GM21360 (cell line): ENCODE data around the gene GRIPAP1.
A peak's percentile ranks its signal among the peaks of the same experiment; 100 is the strongest.

Experiments used
- ATAC-seq: cut with Tn5 transposase; IDR thresholded peaks from one replicate; pipeline ENCODE4 v1.9.1; 2021; ENCODE audit warnings: mild to moderate bottlenecking, moderate library complexity; ENCODE audit not compliant: unreplicated experiment

Gene GRIPAP1

DNA sequence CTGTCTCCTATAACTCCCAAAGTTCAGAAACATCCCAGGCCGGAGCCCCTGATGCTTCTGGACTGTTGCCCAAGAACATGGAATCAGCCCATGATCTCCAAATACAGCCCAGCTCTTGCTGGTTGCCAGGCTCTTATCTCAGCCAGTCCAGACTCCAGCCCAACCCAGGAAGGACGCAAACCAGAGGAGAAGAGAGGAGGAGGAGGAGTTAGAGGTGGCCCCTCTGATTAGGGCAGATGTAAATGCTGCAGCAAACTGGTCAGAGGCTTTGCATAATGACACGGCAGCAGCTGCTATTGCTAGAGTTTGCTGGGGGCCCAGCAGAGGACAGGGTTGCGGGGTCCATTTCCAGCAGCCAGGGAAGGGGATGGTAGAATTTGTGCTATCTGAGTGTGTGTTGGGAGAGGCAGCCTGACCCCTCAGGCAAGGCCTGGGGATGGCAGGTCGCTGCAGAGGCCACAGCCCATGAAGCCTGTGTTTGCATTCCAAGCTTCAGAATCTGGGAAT, 40.4 kb downstream of the GRIPAP1 start:
- no peak for ATAC-seq

- ATAC-seq = no peak
These were observed 41.8 kb downstream of the GRIPAP1 start for GRCh38 chrX:48960291-48960690.

DNA sequence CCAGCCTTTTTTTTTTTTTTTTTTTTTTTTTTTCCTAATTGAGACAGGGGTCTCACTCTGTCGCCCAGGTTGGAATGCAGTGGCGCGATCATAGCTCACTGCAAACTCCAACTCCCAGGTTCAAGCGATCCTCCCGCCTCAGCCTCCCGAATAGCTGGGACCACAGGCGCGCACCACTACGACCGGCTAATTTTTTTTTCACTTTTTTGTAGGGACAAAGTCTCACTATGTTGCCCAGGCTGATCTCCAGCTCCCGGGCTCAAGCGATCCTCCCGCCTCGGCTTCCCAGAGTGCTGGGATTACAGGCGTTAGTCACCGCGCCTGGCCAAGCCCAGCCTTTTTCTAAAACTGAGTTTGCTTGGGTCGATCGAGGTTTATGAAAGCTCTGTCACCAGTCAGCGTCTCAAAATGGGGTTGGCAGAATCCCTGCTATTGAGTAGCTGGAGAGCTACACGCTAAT, 43.4 kb downstream of the GRIPAP1 start:
- no peak for ATAC-seq

- peak; percentile 73 for ATAC-seq
These were observed 44.0 kb downstream of the GRIPAP1 start for GRCh38 chrX:48957827-48958634.

DNA sequence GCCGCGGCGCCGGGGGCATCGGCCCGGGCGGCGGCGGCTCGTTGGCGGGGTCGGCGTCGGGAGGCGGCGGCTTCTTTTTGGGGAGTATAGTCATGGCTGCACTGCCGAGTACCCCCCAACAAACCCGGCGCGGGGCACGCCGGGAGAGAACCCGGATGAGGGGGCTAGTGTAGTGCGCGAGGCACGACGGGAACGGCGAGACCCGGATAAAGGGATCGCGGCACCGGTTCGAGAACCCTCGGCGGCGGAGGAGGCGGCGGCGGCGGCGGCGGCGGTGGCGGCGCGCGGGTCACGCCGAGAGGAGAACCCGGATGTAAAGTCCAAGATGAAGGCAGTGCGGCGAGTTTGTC, 44.6 kb downstream of the GRIPAP1 start, which contains the start of gene OTUD5:
Gene OTUD5 (minus strand): TSS at position 131 of the 350 bp plus-strand sequence. CDS start 37 bp downstream, at position 94.
- ATAC-seq = peak; percentile 34

GRCh38 chrX:48956728-48957414, 45.2 kb downstream of the GRIPAP1 start:
- no peak for ATAC-seq

DNA sequence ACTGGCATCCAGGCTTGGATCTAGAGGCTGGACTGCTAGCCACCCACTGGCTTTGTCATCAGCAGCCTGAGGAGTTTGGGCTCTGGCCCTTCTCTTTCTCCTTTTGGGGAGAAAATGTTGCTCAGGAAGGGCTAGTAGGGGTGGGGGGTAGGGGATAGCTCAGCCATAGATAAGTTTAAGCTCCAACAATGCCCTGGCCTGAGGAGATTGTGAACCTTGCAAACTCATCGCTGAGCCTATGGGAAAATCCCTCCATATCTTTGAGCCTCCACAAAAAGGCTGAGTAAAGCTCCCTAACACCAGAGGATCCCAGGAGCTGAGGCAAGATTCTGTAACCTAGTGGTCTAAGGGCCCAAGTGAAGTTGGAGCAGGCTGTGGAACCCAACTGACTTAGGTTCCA, 53.5 kb downstream of the GRIPAP1 start:
- ATAC-seq = no peak

DNA sequence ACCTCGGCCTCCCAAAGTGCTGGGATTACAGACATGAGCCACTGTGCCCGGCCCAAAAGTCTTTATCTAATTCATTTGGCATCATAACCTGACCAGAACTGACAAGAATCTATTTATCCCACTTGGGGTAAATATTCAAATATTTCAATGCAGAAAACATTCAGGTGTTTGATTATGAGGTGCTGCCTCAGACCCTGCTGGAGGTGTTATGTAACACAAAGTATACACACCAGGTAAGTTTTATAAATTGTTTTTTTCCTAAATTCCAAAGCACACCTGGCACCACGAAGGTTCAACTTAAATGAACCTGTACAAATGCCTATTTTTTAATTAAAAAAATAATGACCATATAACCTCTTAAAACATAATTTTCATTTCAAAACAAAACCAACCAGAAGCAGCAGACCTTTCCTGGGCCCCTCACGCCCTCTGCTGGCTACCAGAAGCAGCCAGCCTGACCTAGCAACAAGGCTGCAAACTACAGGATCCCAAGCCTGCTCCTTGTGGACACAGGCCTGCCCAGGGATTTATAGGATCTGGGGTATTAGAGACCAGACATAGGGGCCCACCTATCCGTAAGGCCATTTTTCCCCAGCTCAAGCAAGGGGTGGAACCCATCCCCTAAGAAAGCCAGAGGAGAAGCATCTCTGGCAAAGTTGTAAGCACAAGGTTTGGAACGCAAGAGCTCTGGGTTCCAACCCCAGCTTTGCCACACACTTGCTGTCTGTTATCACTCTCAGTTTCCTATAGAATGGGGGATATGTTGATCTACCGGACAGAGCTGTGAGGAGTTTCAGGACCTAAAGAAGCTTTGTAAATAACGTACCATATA, 56.3 kb downstream of the GRIPAP1 start:
- ATAC-seq = no peak

- no peak for ATAC-seq
These were observed 59.2 kb downstream of the GRIPAP1 start for GRCh38 chrX:48942895-48943294.

- no peak for ATAC-seq
These were observed 61.6 kb downstream of the GRIPAP1 start for GRCh38 chrX:48940404-48940955.

DNA sequence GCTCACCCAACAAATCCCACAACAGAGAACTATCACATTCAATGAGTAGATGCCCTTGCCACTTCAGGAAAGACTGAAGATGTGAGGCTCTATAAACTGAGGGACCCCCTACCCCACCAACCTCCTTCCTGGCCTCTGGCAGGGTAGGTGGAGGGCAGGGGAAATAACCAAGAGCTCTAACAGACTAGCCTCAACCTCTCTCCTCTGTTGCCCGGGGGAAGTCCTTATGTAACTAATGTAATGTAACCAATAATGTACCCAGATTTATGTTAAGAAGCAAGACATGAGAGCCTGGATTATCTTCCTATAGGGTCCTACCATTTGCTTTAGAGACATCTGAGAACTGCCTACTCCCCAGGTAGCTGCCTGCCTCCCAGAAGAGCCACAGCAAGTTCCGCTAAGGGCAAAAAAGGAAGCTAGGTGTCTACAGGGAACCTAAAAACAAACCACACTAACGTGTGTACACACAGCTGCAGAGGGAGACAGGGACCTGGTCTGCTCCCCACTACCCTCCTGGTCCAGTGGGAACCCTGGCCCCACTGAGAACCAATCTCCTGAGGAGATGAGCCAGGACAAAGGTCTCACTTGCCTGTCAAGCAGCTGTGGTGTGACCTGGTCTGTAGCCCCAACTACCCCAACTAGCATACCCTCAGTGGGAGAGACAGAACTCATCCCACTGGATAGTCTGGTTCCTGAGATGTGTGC, 62.4 kb downstream of the GRIPAP1 start:
- no peak for ATAC-seq

- ATAC-seq = peak; percentile 46
These were observed 63.2 kb downstream of the GRIPAP1 start for GRCh38 chrX:48938721-48939425.

DNA sequence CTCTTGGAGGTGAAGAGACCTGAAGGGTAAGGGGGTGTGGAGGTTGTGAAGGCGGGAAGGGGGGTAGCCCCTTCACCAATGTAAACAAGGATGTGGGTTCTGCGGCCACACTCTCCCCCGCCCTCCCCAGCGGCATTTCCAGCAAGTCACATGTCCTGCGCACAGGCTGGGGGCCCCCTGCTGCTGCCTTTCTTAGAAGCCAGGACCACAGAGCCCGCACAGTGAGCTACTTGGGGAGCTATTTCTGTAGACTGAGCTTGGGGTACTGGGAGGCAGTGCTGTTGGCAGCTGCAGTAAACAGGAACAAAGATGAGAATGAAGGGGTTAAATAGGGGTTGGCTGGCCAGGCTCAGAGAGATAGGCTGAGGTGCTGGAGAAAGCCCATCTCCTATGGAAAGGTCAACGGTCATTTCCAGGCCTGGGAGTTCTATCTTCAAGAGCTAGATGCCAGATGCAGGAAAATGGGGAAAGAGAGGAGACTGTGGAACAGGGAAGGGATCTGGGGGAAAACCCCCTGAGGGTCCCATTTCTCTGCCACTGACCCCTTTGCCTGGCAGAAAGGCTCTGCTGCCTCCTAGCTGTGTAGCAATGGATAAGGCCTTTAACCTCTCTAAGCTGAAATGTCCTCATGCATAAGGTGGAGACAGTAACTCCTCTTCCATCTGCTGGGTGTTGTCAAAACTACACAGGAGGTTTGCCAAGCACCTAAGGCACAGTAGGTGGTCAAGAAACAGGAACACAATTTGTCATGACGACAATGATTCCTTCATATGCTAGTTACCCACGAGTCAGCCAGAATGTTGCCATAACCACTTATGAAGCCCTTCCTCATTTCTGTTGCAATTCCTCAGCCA, 64.8 kb downstream of the GRIPAP1 start:
- peak; percentile 66 for ATAC-seq

- no peak for ATAC-seq
These were observed 65.5 kb downstream of the GRIPAP1 start for GRCh38 chrX:48936429-48937053.

- no peak for ATAC-seq
These were observed 66.8 kb downstream of the GRIPAP1 start for GRCh38 chrX:48935301-48935670.

DNA sequence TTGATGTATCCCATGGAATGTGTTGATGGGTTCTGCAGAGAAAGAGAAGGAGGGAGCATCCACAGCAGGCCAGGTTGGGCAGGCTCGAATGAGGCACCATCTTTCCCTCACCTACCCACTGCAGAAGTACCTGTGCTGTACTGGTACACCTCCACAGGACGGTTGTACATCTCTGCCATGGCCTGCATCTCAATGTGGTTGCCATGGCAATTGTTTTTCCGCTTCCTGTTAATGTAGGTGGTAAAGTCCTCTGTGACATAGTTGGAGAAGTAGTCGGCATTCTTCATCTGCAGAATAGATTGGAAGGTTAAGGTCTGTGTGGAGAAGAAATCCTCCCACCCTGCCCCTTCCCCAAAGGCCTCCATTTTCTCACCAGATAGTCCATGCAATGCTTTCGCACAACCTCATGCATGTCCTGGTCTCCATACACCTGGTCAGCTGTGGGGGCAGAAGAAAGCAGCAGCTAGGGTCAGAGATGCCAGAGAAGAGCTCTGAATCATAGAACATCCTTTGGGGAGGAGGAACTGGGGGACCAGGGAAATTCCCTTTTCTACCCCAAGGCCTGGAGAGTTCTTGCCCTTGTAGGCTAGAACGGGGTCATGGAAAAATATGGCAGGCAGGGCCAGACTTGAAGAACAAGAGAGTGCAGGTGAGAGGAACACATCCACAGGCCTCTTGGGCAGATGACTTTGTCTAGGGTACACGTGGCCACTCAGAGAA, 67.3 kb downstream of the GRIPAP1 start:
- ATAC-seq = no peak

GRCh38 chrX:48933757-48934156, 68.3 kb downstream of the GRIPAP1 start:
- ATAC-seq = no peak
